PFSK-1 (cell line): ENCODE measurements around the gene KAZN.

Experiments used
- POLR2AphosphoS5 ChIP-seq: IDR thresholded peaks from 2 replicates; pipeline ENCODE4 v1.6.1; 2012; ENCODE audit warnings: low read depth, mild to moderate bottlenecking, control low read depth, low read length, moderate library complexity
- REST ChIP-seq, 2 experiments: IDR thresholded peaks; 2 replicates each; pipeline versions ENCODE4 v1.6.1 to v1.8.0; 2011 to 2012; ENCODE audit warnings: low read depth in 2 of 2, low read length in 2 of 2, control low read depth in 1 of 2, inconsistent platforms in 1 of 2, mild to moderate bottlenecking in 1 of 2, moderate library complexity in 1 of 2; ENCODE audit not compliant: insufficient read depth in 1 of 2

GRCh38 chr1:14841456-14841855, 243.0 kb downstream of the KAZN start:
- no peak for TF ChIP-seq POLR2AphosphoS5
- TF ChIP-seq REST (IDR thresholded peaks at IDR 0.05; ENCODE audit: insufficient read depth in 1 of 2, low read depth in 2 of 2, low read length in 2 of 2) = no peak
